ENCODE data around the gene EOMES. TPM values are rescaled to one million over a fixed set of nuclear protein-coding genes. Genes with fewer than 3 reads are reported as not detected.

Gene EOMES
- total and polyA plus RNA-seq, 8 donors, result 0.05 to 0.41 (median 0.26) TPM

DNA sequence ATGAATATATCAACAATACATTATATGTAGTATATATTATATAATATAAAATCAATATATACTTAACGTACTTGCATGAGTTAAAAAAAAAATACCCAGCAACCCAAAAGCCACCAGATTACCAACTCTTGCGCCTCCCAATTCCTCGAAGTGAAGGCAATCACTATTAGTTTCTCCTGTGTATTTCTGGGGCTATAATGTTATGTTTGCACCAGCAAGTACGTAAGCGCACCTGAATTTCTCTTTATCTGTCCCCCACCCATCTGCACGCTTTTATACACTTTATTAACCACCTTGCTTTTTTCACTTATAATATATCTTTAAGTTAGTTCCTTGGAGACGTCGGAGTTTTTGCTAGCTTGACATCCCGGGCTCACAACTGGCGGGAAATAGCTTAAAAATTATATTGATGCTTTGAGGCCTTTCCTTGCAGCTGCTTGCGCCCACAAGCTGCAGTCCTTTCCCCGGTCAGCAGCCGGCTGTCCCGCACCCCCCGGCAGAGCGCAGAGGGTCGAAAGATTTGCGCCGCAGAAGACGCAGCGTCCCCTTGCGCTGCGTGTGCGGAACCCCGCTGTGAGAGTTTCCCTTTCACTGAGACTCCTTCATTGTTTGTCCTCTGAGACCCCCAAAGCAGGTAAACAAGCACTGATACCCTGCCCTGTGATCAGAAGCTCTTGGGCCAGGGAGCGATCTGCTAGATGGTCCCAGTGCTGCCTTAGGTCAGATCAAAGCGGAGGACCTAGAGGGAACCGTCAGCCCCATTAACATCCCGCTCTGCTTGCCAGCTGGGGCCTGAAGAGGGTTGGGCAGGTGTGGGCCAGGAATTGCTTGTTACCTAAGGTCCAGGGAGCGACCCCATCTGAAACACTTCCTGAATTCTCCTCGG lies 8.9 kb upstream of the EOMES start:
- FAIRE-seq, result no peak
- no peak overlapping the region for H3K4me3 ChIP-seq
- no peaks in the 10 kb centered on the region for H3K9me3 ChIP-seq
- H3K4me1 ChIP-seq, result peaks cover 0 to 8% (median 0%) of the 10 kb centered on the region in 3 donors
- ATAC-seq, result no peak
- DNase-seq, result no peak
- peaks cover 8 to 35% (median 8%) of the 10 kb centered on the region in 4 donors for H3K27me3 ChIP-seq
- intact Hi-C loops (cut with DNase I), result no loop called here
- WGBS, 2 donors, result 3 to 5% methylated on average over 31 of the region's 31 CpGs
- H3K27ac ChIP-seq, result no peak overlapping the region
- TF ChIP-seq, protein P1, sequence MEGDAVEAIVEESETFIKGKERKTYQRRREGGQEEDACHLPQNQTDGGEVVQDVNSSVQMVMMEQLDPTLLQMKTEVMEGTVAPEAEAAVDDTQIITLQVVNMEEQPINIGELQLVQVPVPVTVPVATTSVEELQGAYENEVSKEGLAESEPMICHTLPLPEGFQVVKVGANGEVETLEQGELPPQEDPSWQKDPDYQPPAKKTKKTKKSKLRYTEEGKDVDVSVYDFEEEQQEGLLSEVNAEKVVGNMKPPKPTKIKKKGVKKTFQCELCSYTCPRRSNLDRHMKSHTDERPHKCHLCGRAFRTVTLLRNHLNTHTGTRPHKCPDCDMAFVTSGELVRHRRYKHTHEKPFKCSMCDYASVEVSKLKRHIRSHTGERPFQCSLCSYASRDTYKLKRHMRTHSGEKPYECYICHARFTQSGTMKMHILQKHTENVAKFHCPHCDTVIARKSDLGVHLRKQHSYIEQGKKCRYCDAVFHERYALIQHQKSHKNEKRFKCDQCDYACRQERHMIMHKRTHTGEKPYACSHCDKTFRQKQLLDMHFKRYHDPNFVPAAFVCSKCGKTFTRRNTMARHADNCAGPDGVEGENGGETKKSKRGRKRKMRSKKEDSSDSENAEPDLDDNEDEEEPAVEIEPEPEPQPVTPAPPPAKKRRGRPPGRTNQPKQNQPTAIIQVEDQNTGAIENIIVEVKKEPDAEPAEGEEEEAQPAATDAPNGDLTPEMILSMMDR (IDR thresholded peaks at IDR 0.05), result no peak
- H3K36me3 ChIP-seq, result no peaks in the 10 kb centered on the region

DNA sequence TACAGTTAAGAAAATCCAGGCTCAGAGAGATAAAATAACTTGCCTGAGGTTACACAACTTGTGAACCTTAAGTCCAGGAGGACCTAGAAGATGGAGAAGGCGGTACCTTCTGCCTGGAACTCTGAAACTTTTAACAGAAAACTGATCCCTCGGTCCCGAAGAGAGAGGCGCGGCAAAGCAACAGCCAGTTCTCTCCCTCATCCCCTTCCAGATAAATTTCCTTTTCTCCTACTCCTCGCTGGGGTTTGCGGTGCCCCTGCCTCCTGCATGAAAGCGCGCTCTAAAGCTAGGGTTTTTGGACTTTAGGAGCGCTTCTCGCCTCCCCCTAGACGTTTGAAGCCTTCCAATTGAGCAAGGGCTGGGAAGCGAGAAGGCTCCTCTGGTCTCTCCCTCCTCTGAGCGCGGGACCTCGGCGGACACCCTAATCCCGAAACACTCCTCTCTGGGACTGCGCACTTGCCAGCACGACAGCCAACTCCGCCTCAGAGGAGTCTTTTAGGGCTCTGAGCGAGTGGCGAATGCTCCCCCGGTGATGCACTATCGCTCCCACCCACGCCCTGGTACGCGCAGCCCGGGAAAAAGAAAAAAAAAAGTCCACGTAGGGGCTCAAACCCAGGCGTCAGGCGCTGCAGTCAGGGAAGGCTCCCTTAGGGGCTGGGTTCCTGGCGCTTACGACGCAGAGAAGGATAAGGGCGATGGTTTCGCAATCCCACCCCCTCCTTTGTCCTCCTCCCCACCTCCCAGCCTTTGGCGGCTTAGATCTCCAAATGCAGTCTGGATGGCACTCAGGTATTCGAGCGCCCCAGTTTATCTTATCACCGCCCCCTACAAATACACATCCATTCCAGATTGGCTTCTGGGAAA lies 7.9 kb upstream of the EOMES start:
- FAIRE-seq (no peak), ATAC-seq (peak in 1 of 4 donors; percentile 25), DNase-seq (no peak)
- WGBS, 2 donors, result 2% methylated on average over 41 of the region's 41 CpGs
- peaks cover 8 to 46% (median 13%) of the 10 kb centered on the region in 4 donors for H3K27me3 ChIP-seq
- H3K4me3 ChIP-seq, result no peak overlapping the region
- no peaks in the 10 kb centered on the region for H3K36me3 ChIP-seq
- no peaks in the 10 kb centered on the region for H3K9me3 ChIP-seq
- intact Hi-C loops (cut with DNase I), result no loop called here
- H3K27ac ChIP-seq, result no peak overlapping the region
- TF ChIP-seq, protein P1 (IDR thresholded peaks at IDR 0.05), result no peak
- peaks cover 0 to 8% (median 0%) of the 10 kb centered on the region in 3 donors for H3K4me1 ChIP-seq

DNA sequence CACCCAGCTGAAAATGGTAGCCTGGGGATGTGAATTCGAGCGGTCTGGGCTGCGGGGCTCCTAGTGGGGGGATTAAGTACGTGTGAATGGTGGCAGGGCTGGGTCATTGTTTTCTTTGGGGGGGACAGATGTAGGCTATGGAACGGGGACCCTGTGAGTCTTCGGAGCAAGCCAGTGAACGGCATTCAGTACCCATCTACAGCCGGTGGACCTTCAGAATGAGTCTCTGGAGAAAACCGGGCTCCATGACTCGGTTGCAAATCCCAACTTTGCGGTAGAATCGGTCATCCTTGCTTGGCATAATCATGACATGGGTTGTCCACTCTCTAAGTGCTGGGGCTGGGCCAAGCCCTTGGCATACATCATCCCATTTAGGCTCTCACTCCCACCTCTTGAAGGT lies 7.2 kb upstream of the EOMES start:
- WGBS, 2 donors, result 12 to 13% methylated on average over 12 of the region's 12 CpGs
- intact Hi-C loops (cut with DNase I), result no loop called here
- H3K27me3 ChIP-seq, result peaks cover 12 to 50% (median 17%) of the 10 kb centered on the region in 4 donors
- FAIRE-seq, result no peak
- no peaks in the 10 kb centered on the region for H3K36me3 ChIP-seq
- H3K4me1 ChIP-seq, result peaks cover 0 to 8% (median 0%) of the 10 kb centered on the region in 3 donors
- DNase-seq, result no peak
- H3K27ac ChIP-seq, result no peak overlapping the region
- TF ChIP-seq, protein P1 (IDR thresholded peaks at IDR 0.05), result no peak
- no peaks in the 10 kb centered on the region for H3K9me3 ChIP-seq
- ATAC-seq, result no peak
- no peak overlapping the region for H3K4me3 ChIP-seq

DNA sequence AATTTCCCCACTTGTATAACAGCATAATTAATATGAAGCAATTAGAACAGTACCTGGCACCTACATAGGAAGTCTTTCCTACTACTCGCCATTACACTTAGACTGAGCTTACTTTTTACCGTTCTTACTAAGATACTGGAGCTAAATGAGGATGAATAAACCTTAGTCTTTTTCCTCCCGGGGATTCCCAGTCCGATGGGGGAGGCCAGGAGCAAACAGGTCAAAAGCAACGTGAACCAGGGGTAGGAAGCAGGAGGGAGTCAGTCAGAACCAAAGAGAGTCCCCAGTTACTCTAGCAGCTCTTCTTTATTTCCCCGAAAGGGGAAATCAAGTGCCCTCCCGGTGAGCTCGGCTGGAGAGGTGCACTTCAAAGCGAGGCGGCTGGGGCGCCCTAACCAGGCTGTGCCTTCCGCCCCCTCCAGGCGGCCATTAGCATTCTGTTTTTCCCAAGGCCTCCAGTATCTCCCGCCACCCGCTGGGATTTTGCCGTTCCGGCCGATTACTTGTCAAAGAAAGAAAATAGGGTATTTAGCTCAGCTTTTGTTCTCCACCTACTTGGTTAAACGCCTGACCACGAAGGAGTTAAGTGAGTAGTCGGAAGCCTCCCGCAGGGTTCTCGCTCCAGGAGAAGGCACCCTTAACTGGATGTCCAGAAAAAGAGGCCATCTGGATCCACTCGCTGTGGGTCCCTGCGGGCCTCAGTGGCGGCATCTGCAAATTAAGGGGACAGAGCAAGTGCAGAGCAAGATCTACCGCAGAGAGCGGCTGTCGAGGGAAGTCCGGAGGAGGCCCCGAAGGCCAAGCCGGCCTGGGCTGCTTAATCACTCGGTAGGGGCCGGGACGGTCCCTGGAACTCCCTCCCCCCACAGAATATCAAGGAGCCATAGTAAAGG lies 6.3 kb upstream of the EOMES start:
- ATAC-seq, result peak; percentile 48 to 73 (median 63)
- no peak for FAIRE-seq
- WGBS, 2 donors, result 5% methylated on average over 35 of the region's 35 CpGs
- Histone ChIP-seq H3K9me3 (no peaks in the 10 kb centered on the region), H3K4me1 (peaks cover 0 to 11% (median 0%) of the 10 kb centered on the region in 3 donors), H3K27me3 (peaks cover 12 to 56% (median 20%) of the 10 kb centered on the region in 4 donors), H3K4me3 (peak overlapping the region in 2 of 4 donors; percentile 3 to 15), H3K27ac (no peak overlapping the region), H3K36me3 (no peaks in the 10 kb centered on the region)
- TF ChIP-seq, protein P1 (IDR thresholded peaks at IDR 0.05), result no peak
- DNase-seq, result no peak
- intact Hi-C loops (cut with DNase I), result no loop called here

All from pancreas (tissue), 10 donors.